ENCODE measurements around the gene WDPCP. TPM values are rescaled to one million over a fixed set of nuclear protein-coding genes. Genes with fewer than 3 reads are reported as not detected.

Gene WDPCP
- polyA plus RNA-seq, 1 of the 3 experiments (the other 2 are of a cell fraction): 3.1 TPM

GRCh38 chr2:63589148-63589958 lies 1.1 kb upstream of the WDPCP start (continued):
- TF ChIP-seq NRF1 (IDR thresholded peaks at IDR 0.05; ENCODE audit: low read depth, low read length) (no peak), JUND (IDR thresholded peaks at IDR 0.05) (no peak), IRF3 (IDR thresholded peaks at IDR 0.05; ENCODE audit: low read depth, low read length) (no peak), FOSL2 (IDR thresholded peaks at IDR 0.05; ENCODE audit: borderline replicate concordance, low read depth) (no peak)

- CTCF ChIA-PET: interaction anchor here (0.6 to 1.8 kb wide), 6 partner anchors 10 to 1131 kb away, joined by 3 to 6 read pairs (median 3); no protein-coding TSS in a partner anchor
- POLR2A ChIA-PET: interaction anchor here (1.0 to 1.7 kb wide), 3 partner anchors 12 to 254 kb away, joined by 3 to 10 read pairs (median 8); partner anchors contain the start of gene UGP2
These were observed 378 bp downstream of the WDPCP start for GRCh38 chr2:63587814-63588384.

More at GRCh38 chr2:63587814-63588384, 378 bp downstream of the WDPCP start:
- peak overlapping the region; percentile 97 to 100 for H3K4me3 ChIP-seq (ENCODE audit: low read depth in 2 of 2, low read length in 1 of 2)
- no peak for DNase-seq
- no peaks in the 10 kb centered on the region for H3K9me2 ChIP-seq
- peaks cover 83% of the 10 kb centered on the region for H3K79me2 ChIP-seq (ENCODE audit: insufficient read depth)
- peaks cover 0 to 12% of the 10 kb centered on the region in 2 experiments for H3K36me3 ChIP-seq (replicated peaks in 1 of 2; ENCODE audit: control insufficient read depth in 1 of 2, insufficient read depth in 2 of 2, low read length in 1 of 2)
- H3K4me2 ChIP-seq: peak overlapping the region; percentile 79
- no peaks in the 10 kb centered on the region for H3K9me3 ChIP-seq
- peaks cover 6 to 11% of the 10 kb centered on the region in 2 experiments for H3K4me1 ChIP-seq (ENCODE audit: control insufficient read depth in 1 of 2, insufficient read depth in 2 of 2, low read depth in 1 of 2, low read length in 1 of 2)
- H3K9ac ChIP-seq: peak overlapping the region; percentile 78
- 4% methylated on average over 22 of the region's 33 CpGs for WGBS (ENCODE audit: low lambda C conversion rate)
- H3K27ac ChIP-seq (ENCODE audit: low read depth in 2 of 2, low read length in 1 of 2): peak overlapping the region; percentile 89 to 91
- H3K27me3 ChIP-seq (ENCODE audit: insufficient read depth): no peaks in the 10 kb centered on the region
- no peaks in the 10 kb centered on the region for H4K20me1 ChIP-seq (ENCODE audit: insufficient read depth)
- H3F3A ChIP-seq (replicated peaks; ENCODE audit: insufficient read depth): no peaks in the 10 kb centered on the region
- TF ChIP-seq TCF12 (IDR thresholded peaks at IDR 0.05): no peak
- TF ChIP-seq TEAD4 (IDR thresholded peaks at IDR 0.05; ENCODE audit: borderline replicate concordance, insufficient read depth): no peak
- no peak for TF ChIP-seq RCOR1 (IDR thresholded peaks at IDR 0.05; ENCODE audit: low read length)
- TF ChIP-seq USF1 (IDR thresholded peaks at IDR 0.05; ENCODE audit: borderline replicate concordance, low read depth): no peak
- TF ChIP-seq FOXJ3 (CRISPR knock-in tag; IDR thresholded peaks at IDR 0.05): peak; percentile 49; the same call in 1 of the 2 replicates
- no peak for TF ChIP-seq JUND (IDR thresholded peaks at IDR 0.05)
- TF ChIP-seq FOXM1 (IDR thresholded peaks at IDR 0.05; ENCODE audit: low read depth): no peak
- TF ChIP-seq ZBTB33 (IDR thresholded peaks at IDR 0.05; ENCODE audit: borderline replicate concordance, low read depth): 0 out of 2 replicates have a peak, but pooled peaks have one; percentile 4
- TF ChIP-seq EZH2phosphoT487 (IDR thresholded peaks at IDR 0.05; ENCODE audit: borderline replicate concordance, low read depth): no peak
- no peak for TF ChIP-seq GABPA (IDR thresholded peaks at IDR 0.05; ENCODE audit: low read depth)
- peak; percentile 31; the same call in 1 of the 2 replicates for TF ChIP-seq TAF1 (IDR thresholded peaks at IDR 0.05; ENCODE audit: borderline replicate concordance, low read depth, low read length)
- TF ChIP-seq POLR2AphosphoS5 (IDR thresholded peaks at IDR 0.05; ENCODE audit: low read depth, low read length): peak; percentile 6; the same call in 1 of the 2 replicates
- no peak for TF ChIP-seq ELF1 (IDR thresholded peaks at IDR 0.05)
- TF ChIP-seq MXI1 (IDR thresholded peaks at IDR 0.05; ENCODE audit: low read depth, low read length): no peak
- H2AFZ ChIP-seq (ENCODE audit: low read depth): peak overlapping the region; percentile 94
